Measurements from ENCODE around the gene EFL1. TPM values are rescaled to one million over a fixed set of nuclear protein-coding genes. Genes with fewer than 3 reads are reported as not detected.

The EFL1 gene
- total and polyA plus RNA-seq, 2 of the 4 experiments (the other 2 are of a cell fraction), result 10.1 to 24.6 TPM

- in situ Hi-C loops (cut with MboI; ENCODE audit: low sequenced_read_pairs) (no loop called here), intact Hi-C loops (cut with micrococcal nuclease) (no loop called here), dilution Hi-C loops (cut with HindIII; ENCODE audit: low sequenced_read_pairs, unreplicated experiment) (no loop called here)
- Histone ChIP-seq H3K9ac (ENCODE audit: low read depth, low read length) (no peak overlapping the region), H4K91ac (ENCODE audit: insufficient read depth, low read depth, low read length) (no peak overlapping the region), H3K36me3 (ENCODE audit: control insufficient read depth, insufficient read depth, low read length) (no peaks in the 10 kb centered on the region), H2BK15ac (ENCODE audit: low read depth, low read length) (no peak overlapping the region), H3K4me3 (ENCODE audit: insufficient read depth, low read depth, low read length) (no peak overlapping the region), H3K27ac (ENCODE audit: insufficient read depth, low read length) (no peak overlapping the region), H3K4me2 (ENCODE audit: low read depth, low read length) (no peak overlapping the region), H2AFZ (replicated peaks; ENCODE audit: low read length, poor library complexity) (no peak overlapping the region), H2AK9ac (replicated peaks; ENCODE audit: low read depth, low read length, poor library complexity) (no peak overlapping the region), H4K5ac (ENCODE audit: low read depth, low read length) (no peak overlapping the region), H3K14ac (replicated peaks; ENCODE audit: low read depth, low read length) (no peak overlapping the region), H3K4ac (ENCODE audit: low read depth, low read length) (no peak overlapping the region), H3K9me3 (ENCODE audit: control insufficient read depth, insufficient read depth, low read length) (no peaks in the 10 kb centered on the region), H3K18ac (ENCODE audit: low read depth, low read length) (no peak overlapping the region), H3K56ac (ENCODE audit: extremely low read depth, insufficient read depth, low read length) (no peak overlapping the region), H2AK5ac (ENCODE audit: low read depth, low read length) (no peak overlapping the region), H3K4me1 (ENCODE audit: control insufficient read depth, insufficient read depth, low read length) (peaks cover 4% of the 10 kb centered on the region), H3K27me3 (ENCODE audit: control insufficient read depth, insufficient read depth, low read length) (no peaks in the 10 kb centered on the region), H3K9me1 (ENCODE audit: insufficient read depth, low read length) (peaks cover 7% of the 10 kb centered on the region), H2BK20ac (ENCODE audit: low read depth, low read length) (no peak overlapping the region), H4K20me1 (ENCODE audit: insufficient read depth, low read length) (no peaks in the 10 kb centered on the region), H4K8ac (ENCODE audit: low read depth in 2 of 2, low read length in 2 of 2) (no peak overlapping the region), H3K79me1 (ENCODE audit: low read depth in 1 of 2, low read length in 2 of 2) (peaks cover 3 to 12% of the 10 kb centered on the region in 2 experiments; a peak in 3 of 4 replicates), H2BK120ac (ENCODE audit: low read depth, low read length) (no peak overlapping the region), H3K23ac (ENCODE audit: low read depth, low read length) (no peak overlapping the region), H2BK5ac (ENCODE audit: low read depth, low read length, poor library complexity, severe bottlenecking) (no peak overlapping the region)
- no peak for ATAC-seq (ENCODE audit: low read depth)
- no TSS peak for BruUV-seq (replicated peaks)
- TF ChIP-seq, protein P1, sequence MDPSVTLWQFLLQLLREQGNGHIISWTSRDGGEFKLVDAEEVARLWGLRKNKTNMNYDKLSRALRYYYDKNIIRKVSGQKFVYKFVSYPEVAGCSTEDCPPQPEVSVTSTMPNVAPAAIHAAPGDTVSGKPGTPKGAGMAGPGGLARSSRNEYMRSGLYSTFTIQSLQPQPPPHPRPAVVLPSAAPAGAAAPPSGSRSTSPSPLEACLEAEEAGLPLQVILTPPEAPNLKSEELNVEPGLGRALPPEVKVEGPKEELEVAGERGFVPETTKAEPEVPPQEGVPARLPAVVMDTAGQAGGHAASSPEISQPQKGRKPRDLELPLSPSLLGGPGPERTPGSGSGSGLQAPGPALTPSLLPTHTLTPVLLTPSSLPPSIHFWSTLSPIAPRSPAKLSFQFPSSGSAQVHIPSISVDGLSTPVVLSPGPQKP (IDR thresholded peaks at IDR 0.05; ENCODE audit: borderline replicate concordance, low read depth, low read length), result no peak
- TF ChIP-seq NFE2L2 (IDR thresholded peaks at IDR 0.05; ENCODE audit: low read depth, low read length), result no peak
- TF ChIP-seq RAD21 (IDR thresholded peaks at IDR 0.05; ENCODE audit: low read length), result no peak
- no peak for TF ChIP-seq MAZ (IDR thresholded peaks at IDR 0.05; ENCODE audit: borderline replicate concordance, low read depth, low read length)
- no peak for TF ChIP-seq MAFK (IDR thresholded peaks at IDR 0.05; ENCODE audit: low read depth, low read length)
- no peak for TF ChIP-seq SMC3 (IDR thresholded peaks at IDR 0.05; ENCODE audit: low read depth, low read length)
- no peak for TF ChIP-seq RCOR1 (IDR thresholded peaks at IDR 0.05; ENCODE audit: insufficient replicate concordance, low read length)
- TF ChIP-seq FOS (IDR thresholded peaks at IDR 0.05; ENCODE audit: low read depth, low read length), result no peak
- TF ChIP-seq CHD1 (IDR thresholded peaks at IDR 0.05; ENCODE audit: low read depth, low read length), result no peak
- TF ChIP-seq MXI1 (IDR thresholded peaks at IDR 0.05; ENCODE audit: borderline replicate concordance, low read depth, low read length), result no peak
- TF ChIP-seq CTCF (conservative IDR thresholded peaks at IDR 0.05; ENCODE audit: low read depth, low read length), result no peak
- TF ChIP-seq RFX5 (IDR thresholded peaks at IDR 0.05; ENCODE audit: low read depth, low read length), result no peak
- TF ChIP-seq CEBPB (IDR thresholded peaks at IDR 0.05; ENCODE audit: low read depth, low read length), result no peak
- no peak for TF ChIP-seq POLR2A (IDR thresholded peaks at IDR 0.05; ENCODE audit: low read depth, low read length)
- TF ChIP-seq, protein P2, sequence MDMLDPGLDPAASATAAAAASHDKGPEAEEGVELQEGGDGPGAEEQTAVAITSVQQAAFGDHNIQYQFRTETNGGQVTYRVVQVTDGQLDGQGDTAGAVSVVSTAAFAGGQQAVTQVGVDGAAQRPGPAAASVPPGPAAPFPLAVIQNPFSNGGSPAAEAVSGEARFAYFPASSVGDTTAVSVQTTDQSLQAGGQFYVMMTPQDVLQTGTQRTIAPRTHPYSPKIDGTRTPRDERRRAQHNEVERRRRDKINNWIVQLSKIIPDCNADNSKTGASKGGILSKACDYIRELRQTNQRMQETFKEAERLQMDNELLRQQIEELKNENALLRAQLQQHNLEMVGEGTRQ (IDR thresholded peaks at IDR 0.05; ENCODE audit: low read depth, low read length), result no peak
- TF ChIP-seq BHLHE40 (IDR thresholded peaks at IDR 0.05; ENCODE audit: low read depth, low read length), result no peak
- ChIA-PET CTCF (interaction anchor here (0.6 kb wide), 1 partner anchor 23 kb away, joined by 8 read pairs; no protein-coding TSS in a partner anchor), POLR2A (ENCODE audit: unreplicated experiment) (no interaction called here)
- no peak for DNase-seq
Observed at GRCh38 chr15:82184776-82185175, 77.8 kb downstream of the EFL1 start.
